GM19395 (cell line): ENCODE results near the gene SLC66A3.
"Not testable (repeated sequence)": the region's sequence is repeated elsewhere in the genome, so short reads cannot be mapped to it uniquely, and the experiment has no call there.

ENCODE experiments used
- ATAC-seq: cut with Tn5 transposase; IDR thresholded peaks from one replicate; pipeline ENCODE4 v1.9.1; 2021; ENCODE audit warnings: mild to moderate bottlenecking, moderate library complexity; ENCODE audit not compliant: unreplicated experiment

The SLC66A3 gene

GRCh38 chr2:11161747-11162146 lies 6.5 kb downstream of the SLC66A3 start:
- ATAC-seq, result no peak

GRCh38 chr2:11163439-11164317 lies 8.4 kb downstream of the SLC66A3 start:
- no peak for ATAC-seq

- ATAC-seq, result not testable (repeated sequence)
Observed at GRCh38 chr2:11165046-11165445, 9.8 kb downstream of the SLC66A3 start.

GRCh38 chr2:11166476-11166875 lies 11.2 kb downstream of the SLC66A3 start:
- ATAC-seq, result no peak

GRCh38 chr2:11168488-11168887 lies 13.2 kb downstream of the SLC66A3 start:
- no peak for ATAC-seq

- no peak for ATAC-seq
Observed at GRCh38 chr2:11169333-11169732, 14.1 kb downstream of the SLC66A3 start.

GRCh38 chr2:11174222-11174621 lies 19.0 kb downstream of the SLC66A3 start:
- ATAC-seq, result no peak

GRCh38 chr2:11175293-11175795 lies 20.1 kb downstream of the SLC66A3 start:
- ATAC-seq, result no peak

GRCh38 chr2:11177871-11178690 lies 22.8 kb downstream of the SLC66A3 start:
- no peak for ATAC-seq

- no peak for ATAC-seq
Observed at GRCh38 chr2:11179196-11179595, 23.9 kb downstream of the SLC66A3 start.

- ATAC-seq, result no peak
Observed at GRCh38 chr2:11179899-11180298, 24.6 kb downstream of the SLC66A3 start.

- ATAC-seq, result no peak
Observed at GRCh38 chr2:11180653-11181052, 25.4 kb downstream of the SLC66A3 start.

GRCh38 chr2:11182951-11183350 lies 27.7 kb downstream of the SLC66A3 start:
- no peak for ATAC-seq

GRCh38 chr2:11186145-11186544 lies 30.9 kb downstream of the SLC66A3 start:
- no peak for ATAC-seq

GRCh38 chr2:11187083-11187619 lies 31.9 kb downstream of the SLC66A3 start:
- no peak for ATAC-seq

- no peak for ATAC-seq
Observed at GRCh38 chr2:11187731-11188130, 32.5 kb downstream of the SLC66A3 start.

GRCh38 chr2:11196246-11196645 lies 41.0 kb downstream of the SLC66A3 start:
- ATAC-seq, result no peak

- no peak for ATAC-seq
Observed at GRCh38 chr2:11200651-11201050, 45.4 kb downstream of the SLC66A3 start.

GRCh38 chr2:11201969-11202368 lies 46.7 kb downstream of the SLC66A3 start:
- no peak for ATAC-seq

GRCh38 chr2:11203480-11203879 lies 48.2 kb downstream of the SLC66A3 start:
- peak; percentile 83 for ATAC-seq

- ATAC-seq, result no peak
Observed at GRCh38 chr2:11208083-11208482, 52.8 kb downstream of the SLC66A3 start.
